ENCODE measurements around the gene ANXA6. TPM values are rescaled to one million over a fixed set of nuclear protein-coding genes. Genes with fewer than 3 reads are reported as not detected.

ANXA6 gene
- polyA plus RNA-seq, 1 of the 3 experiments (the other 2 are of a cell fraction): 87.5 TPM

DNA sequence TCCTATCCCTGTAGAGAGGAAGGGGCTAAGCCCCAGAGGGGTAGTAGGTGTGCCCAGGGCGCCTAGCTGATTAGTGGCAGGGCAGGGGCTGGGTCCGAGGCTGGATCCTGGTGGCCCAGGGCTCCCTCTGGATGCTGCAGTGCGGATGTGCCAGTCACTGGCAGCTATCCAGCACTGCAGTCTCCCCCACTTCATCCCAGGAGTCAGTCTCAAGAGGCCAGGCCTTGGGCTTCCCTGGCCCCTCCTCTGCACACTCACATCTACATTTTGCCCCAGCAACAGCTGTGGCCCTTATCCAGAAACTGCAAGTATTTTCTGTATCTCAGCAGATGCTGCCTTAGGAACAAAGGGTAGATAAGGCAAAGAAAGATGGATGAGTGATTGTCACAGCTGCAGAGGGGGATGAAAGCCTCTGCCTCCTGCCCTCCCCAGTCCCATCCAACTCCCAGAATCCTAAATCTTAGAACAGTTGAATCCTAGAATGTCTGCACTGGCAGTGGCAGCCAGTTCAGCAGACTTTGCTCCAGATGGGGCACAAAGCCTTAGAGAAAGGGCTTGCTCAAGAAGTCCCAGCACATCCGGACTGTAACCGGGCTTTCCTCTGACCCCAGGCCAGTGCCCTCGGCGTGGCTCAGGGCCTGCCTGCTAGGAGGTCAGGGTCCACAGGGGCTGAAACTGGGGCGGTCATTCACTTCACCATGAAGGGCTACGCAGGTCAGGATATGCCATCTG, 1.6 kb downstream of the ANXA6 start (continued):
- TF ChIP-seq TEAD4 (IDR thresholded peaks at IDR 0.05; ENCODE audit: borderline replicate concordance, insufficient read depth) (no peak), GABPA (IDR thresholded peaks at IDR 0.05; ENCODE audit: low read depth) (no peak), MEF2A (IDR thresholded peaks at IDR 0.05; ENCODE audit: borderline replicate concordance, low read depth) (no peak), CHD2 (IDR thresholded peaks at IDR 0.05; ENCODE audit: low read length, partially characterized antibody) (no peak), TAF1 (IDR thresholded peaks at IDR 0.05; ENCODE audit: borderline replicate concordance, low read depth, low read length) (no peak), RAD21 (IDR thresholded peaks at IDR 0.05; ENCODE audit: low read length) (peak; percentile 30), JUND (IDR thresholded peaks at IDR 0.05) (no peak)
- TF ChIP-seq, protein P1, sequence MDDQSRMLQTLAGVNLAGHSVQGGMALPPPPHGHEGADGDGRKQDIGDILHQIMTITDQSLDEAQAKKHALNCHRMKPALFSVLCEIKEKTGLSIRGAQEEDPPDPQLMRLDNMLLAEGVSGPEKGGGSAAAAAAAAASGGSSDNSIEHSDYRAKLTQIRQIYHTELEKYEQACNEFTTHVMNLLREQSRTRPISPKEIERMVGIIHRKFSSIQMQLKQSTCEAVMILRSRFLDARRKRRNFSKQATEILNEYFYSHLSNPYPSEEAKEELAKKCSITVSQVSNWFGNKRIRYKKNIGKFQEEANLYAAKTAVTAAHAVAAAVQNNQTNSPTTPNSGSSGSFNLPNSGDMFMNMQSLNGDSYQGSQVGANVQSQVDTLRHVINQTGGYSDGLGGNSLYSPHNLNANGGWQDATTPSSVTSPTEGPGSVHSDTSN (IDR thresholded peaks at IDR 0.05): no peak
- TF ChIP-seq, protein P2, sequence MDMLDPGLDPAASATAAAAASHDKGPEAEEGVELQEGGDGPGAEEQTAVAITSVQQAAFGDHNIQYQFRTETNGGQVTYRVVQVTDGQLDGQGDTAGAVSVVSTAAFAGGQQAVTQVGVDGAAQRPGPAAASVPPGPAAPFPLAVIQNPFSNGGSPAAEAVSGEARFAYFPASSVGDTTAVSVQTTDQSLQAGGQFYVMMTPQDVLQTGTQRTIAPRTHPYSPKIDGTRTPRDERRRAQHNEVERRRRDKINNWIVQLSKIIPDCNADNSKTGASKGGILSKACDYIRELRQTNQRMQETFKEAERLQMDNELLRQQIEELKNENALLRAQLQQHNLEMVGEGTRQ (IDR thresholded peaks at IDR 0.05; ENCODE audit: borderline replicate concordance, low read depth, low read length): no peak

DNA sequence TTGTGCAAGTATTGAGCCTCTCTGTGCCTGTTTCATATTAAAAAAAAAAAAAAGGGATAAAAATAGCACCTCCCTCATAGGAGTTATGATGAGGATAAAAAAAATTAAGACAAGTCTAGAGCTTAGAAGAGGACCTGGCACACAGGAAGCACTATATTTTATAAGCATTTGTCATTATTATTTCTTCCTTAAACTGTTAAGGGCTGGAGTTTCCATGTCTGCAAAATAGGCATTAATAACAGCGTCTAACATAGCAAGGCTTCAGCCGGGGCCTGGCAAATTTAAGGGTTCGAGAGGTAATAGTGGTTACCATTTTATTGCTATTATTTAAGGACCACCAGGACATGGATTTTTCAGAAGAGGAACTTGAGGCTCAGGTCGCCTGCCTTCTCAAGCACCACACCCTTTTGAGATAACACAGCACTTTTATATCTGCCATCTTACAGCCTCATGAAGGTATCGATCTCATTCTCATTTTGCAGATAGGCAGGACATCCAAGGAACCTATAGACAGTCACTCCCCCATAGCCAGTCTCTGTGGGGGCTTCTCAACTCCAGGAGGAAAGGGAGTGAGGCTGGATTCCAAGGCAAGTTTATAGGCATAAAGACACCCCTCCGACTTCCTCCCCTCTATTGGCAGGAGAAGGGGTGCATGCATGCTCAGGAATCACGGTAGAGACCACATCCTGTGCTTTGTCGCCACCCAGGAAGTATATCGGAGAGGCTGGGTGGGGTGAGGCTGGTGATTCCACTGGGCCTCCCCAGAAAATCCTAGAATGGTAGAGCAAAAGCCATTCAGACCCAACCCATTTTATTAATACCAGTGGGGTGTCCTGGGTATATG, 2.4 kb downstream of the ANXA6 start:
- no peaks in the 10 kb centered on the region for H3K36me3 ChIP-seq (replicated peaks in 1 of 2; ENCODE audit: control insufficient read depth in 1 of 2, insufficient read depth in 2 of 2, low read length in 1 of 2)
- no peak for DNase-seq
- peak overlapping the region; percentile 98 for H3K4me2 ChIP-seq
- WGBS (ENCODE audit: low lambda C conversion rate): 78% methylated on average over 9 of the region's 9 CpGs
- no peak for TF ChIP-seq ELF1 (IDR thresholded peaks at IDR 0.05)
- H3K27ac ChIP-seq (ENCODE audit: low read depth in 2 of 2, low read length in 1 of 2): peak overlapping the region in 1 of 2 experiments; percentile 73; a peak in 1 of 4 replicates
- H3K9me2 ChIP-seq: no peaks in the 10 kb centered on the region
- no peaks in the 10 kb centered on the region for H3K27me3 ChIP-seq (ENCODE audit: insufficient read depth)
- no peak overlapping the region for H2AFZ ChIP-seq (ENCODE audit: low read depth)
- peaks cover 59% of the 10 kb centered on the region for H3K79me2 ChIP-seq (ENCODE audit: insufficient read depth)
- H4K20me1 ChIP-seq (ENCODE audit: insufficient read depth): peaks cover 7% of the 10 kb centered on the region; the same call in 1 of the 2 replicates
- no peaks in the 10 kb centered on the region for H3F3A ChIP-seq (replicated peaks; ENCODE audit: insufficient read depth)
- H3K4me1 ChIP-seq (ENCODE audit: control insufficient read depth in 1 of 2, insufficient read depth in 2 of 2, low read depth in 1 of 2, low read length in 1 of 2): peaks cover 30 to 47% of the 10 kb centered on the region in 2 experiments; a peak in 2 of 4 replicates
- H3K9ac ChIP-seq: no peak overlapping the region
- ChIA-PET POLR2A (no interaction called here), CTCF (interaction anchor here (0.7 to 4.7 kb wide), 10 partner anchors 9 to 161 kb away, joined by 3 to 24 read pairs (median 4); no protein-coding TSS in a partner anchor)
- H3K9me3 ChIP-seq: no peaks in the 10 kb centered on the region
- peak overlapping the region in 1 of 2 experiments; percentile 96; a peak in 1 of 4 replicates for H3K4me3 ChIP-seq (ENCODE audit: low read depth in 2 of 2, low read length in 1 of 2)

DNA sequence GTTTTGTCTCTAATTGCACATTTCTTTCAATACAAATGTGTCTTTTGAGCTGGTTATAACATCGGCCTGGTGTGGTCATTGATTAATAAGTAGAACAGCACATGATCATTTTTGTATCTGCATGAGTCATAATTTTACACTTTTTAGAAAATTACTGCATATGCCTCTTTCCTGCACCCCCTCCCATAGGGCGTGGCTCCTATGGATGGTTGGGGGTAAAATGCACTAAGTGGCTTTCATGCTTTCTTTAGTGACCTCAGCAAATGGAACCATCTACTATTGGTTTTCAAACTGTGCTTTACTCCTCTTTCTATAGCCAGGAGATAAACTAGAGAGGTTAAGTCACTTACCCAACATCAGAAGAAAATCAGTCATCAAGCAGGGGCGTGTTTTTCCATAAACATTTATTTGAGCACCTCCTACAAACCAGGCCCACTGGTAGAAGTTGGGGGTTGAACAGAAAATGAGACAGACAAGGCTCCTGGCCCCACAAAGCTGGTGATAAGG, 3.8 kb downstream of the ANXA6 start:
- no peak overlapping the region for H2AFZ ChIP-seq (ENCODE audit: low read depth)
- no peak overlapping the region for H3K9ac ChIP-seq
- H3F3A ChIP-seq (replicated peaks; ENCODE audit: insufficient read depth): no peaks in the 10 kb centered on the region
- CTCF ChIA-PET: interaction anchor here (1.4 to 4.7 kb wide), 3 partner anchors 28 to 85 kb away, joined by 4 to 24 read pairs (median 22); no protein-coding TSS in a partner anchor
- DNase-seq: no peak
- H3K36me3 ChIP-seq (replicated peaks in 1 of 2; ENCODE audit: control insufficient read depth in 1 of 2, insufficient read depth in 2 of 2, low read length in 1 of 2): no peaks in the 10 kb centered on the region
- H3K79me2 ChIP-seq (ENCODE audit: insufficient read depth): peaks cover 59% of the 10 kb centered on the region
- H3K27ac ChIP-seq (ENCODE audit: low read depth in 2 of 2, low read length in 1 of 2): no peak overlapping the region
- no peak overlapping the region for H3K4me3 ChIP-seq (ENCODE audit: low read depth in 2 of 2, low read length in 1 of 2)
- H3K9me2 ChIP-seq: no peaks in the 10 kb centered on the region
- H4K20me1 ChIP-seq (ENCODE audit: insufficient read depth): peaks cover 9% of the 10 kb centered on the region; the same call in 1 of the 2 replicates
- H3K27me3 ChIP-seq (ENCODE audit: insufficient read depth): no peaks in the 10 kb centered on the region
- H3K4me1 ChIP-seq (ENCODE audit: control insufficient read depth in 1 of 2, insufficient read depth in 2 of 2, low read depth in 1 of 2, low read length in 1 of 2): peaks cover 31 to 48% of the 10 kb centered on the region in 2 experiments; a peak in 2 of 4 replicates
- POLR2A ChIA-PET: no interaction called here
- no peak overlapping the region for H3K4me2 ChIP-seq
- WGBS (ENCODE audit: low lambda C conversion rate): 99% methylated on average over 3 of the region's 3 CpGs
- H3K9me3 ChIP-seq: no peaks in the 10 kb centered on the region
- TF ChIP-seq NRF1 (IDR thresholded peaks at IDR 0.05; ENCODE audit: low read depth, low read length) (no peak), MXI1 (IDR thresholded peaks at IDR 0.05; ENCODE audit: low read depth, low read length) (no peak), POLR2AphosphoS5 (IDR thresholded peaks at IDR 0.05; ENCODE audit: low read depth, low read length) (no peak), GABPA (IDR thresholded peaks at IDR 0.05; ENCODE audit: low read depth) (no peak), RAD21 (IDR thresholded peaks at IDR 0.05; ENCODE audit: low read length) (no peak), FOXJ3 (CRISPR knock-in tag; IDR thresholded peaks at IDR 0.05) (no peak), ELF1 (IDR thresholded peaks at IDR 0.05) (no peak), RXRA (IDR thresholded peaks at IDR 0.05; ENCODE audit: borderline replicate concordance, low read depth) (no peak)
- TF ChIP-seq, protein P3, sequence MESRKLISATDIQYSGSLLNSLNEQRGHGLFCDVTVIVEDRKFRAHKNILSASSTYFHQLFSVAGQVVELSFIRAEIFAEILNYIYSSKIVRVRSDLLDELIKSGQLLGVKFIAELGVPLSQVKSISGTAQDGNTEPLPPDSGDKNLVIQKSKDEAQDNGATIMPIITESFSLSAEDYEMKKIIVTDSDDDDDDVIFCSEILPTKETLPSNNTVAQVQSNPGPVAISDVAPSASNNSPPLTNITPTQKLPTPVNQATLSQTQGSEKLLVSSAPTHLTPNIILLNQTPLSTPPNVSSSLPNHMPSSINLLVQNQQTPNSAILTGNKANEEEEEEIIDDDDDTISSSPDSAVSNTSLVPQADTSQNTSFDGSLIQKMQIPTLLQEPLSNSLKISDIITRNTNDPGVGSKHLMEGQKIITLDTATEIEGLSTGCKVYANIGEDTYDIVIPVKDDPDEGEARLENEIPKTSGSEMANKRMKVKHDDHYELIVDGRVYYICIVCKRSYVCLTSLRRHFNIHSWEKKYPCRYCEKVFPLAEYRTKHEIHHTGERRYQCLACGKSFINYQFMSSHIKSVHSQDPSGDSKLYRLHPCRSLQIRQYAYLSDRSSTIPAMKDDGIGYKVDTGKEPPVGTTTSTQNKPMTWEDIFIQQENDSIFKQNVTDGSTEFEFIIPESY (IDR thresholded peaks at IDR 0.05; ENCODE audit: borderline replicate concordance, low read depth): no peak
- TF ChIP-seq, protein P4, sequence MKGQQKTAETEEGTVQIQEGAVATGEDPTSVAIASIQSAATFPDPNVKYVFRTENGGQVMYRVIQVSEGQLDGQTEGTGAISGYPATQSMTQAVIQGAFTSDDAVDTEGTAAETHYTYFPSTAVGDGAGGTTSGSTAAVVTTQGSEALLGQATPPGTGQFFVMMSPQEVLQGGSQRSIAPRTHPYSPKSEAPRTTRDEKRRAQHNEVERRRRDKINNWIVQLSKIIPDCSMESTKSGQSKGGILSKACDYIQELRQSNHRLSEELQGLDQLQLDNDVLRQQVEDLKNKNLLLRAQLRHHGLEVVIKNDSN (IDR thresholded peaks at IDR 0.05; ENCODE audit: borderline replicate concordance, low read depth): no peak

Data from SK-N-SH (cell line).